Measurements from ENCODE around the gene ZNF575.

- TF ChIP-seq PRDM1 (tag by site-specific recombination; IDR thresholded peaks at IDR 0.05) (no peak), ZNF747 (tag by site-specific recombination; IDR thresholded peaks at IDR 0.05) (no peak), GFI1B (tag by site-specific recombination; IDR thresholded peaks at IDR 0.05) (no peak), ZNF561 (tag by site-specific recombination; IDR thresholded peaks at IDR 0.05; ENCODE audit: borderline replicate concordance) (no peak), INSM2 (tag by site-specific recombination; IDR thresholded peaks at IDR 0.05) (no peak), ZNF366 (tag by site-specific recombination; conservative IDR thresholded peaks at IDR 0.05) (peak; percentile 39; the same call in 1 of the 2 replicates), ZNF350 (tag by site-specific recombination; IDR thresholded peaks at IDR 0.05) (no peak), ZNF501 (tag by site-specific recombination; IDR thresholded peaks at IDR 0.05) (no peak), ZSCAN18 (tag by site-specific recombination; IDR thresholded peaks at IDR 0.05) (no peak), ZNF211 (tag by site-specific recombination; IDR thresholded peaks at IDR 0.05; ENCODE audit: low read depth) (no peak)
- TF ChIP-seq, protein P1, sequence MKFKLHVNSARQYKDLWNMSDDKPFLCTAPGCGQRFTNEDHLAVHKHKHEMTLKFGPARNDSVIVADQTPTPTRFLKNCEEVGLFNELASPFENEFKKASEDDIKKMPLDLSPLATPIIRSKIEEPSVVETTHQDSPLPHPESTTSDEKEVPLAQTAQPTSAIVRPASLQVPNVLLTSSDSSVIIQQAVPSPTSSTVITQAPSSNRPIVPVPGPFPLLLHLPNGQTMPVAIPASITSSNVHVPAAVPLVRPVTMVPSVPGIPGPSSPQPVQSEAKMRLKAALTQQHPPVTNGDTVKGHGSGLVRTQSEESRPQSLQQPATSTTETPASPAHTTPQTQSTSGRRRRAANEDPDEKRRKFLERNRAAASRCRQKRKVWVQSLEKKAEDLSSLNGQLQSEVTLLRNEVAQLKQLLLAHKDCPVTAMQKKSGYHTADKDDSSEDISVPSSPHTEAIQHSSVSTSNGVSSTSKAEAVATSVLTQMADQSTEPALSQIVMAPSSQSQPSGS (tag by site-specific recombination; IDR thresholded peaks at IDR 0.05; ENCODE audit: low read depth) = no peak
- TF ChIP-seq, protein P2, sequence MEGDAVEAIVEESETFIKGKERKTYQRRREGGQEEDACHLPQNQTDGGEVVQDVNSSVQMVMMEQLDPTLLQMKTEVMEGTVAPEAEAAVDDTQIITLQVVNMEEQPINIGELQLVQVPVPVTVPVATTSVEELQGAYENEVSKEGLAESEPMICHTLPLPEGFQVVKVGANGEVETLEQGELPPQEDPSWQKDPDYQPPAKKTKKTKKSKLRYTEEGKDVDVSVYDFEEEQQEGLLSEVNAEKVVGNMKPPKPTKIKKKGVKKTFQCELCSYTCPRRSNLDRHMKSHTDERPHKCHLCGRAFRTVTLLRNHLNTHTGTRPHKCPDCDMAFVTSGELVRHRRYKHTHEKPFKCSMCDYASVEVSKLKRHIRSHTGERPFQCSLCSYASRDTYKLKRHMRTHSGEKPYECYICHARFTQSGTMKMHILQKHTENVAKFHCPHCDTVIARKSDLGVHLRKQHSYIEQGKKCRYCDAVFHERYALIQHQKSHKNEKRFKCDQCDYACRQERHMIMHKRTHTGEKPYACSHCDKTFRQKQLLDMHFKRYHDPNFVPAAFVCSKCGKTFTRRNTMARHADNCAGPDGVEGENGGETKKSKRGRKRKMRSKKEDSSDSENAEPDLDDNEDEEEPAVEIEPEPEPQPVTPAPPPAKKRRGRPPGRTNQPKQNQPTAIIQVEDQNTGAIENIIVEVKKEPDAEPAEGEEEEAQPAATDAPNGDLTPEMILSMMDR (tag by site-specific recombination; IDR thresholded peaks at IDR 0.05) = no peak
- TF ChIP-seq, protein P3, sequence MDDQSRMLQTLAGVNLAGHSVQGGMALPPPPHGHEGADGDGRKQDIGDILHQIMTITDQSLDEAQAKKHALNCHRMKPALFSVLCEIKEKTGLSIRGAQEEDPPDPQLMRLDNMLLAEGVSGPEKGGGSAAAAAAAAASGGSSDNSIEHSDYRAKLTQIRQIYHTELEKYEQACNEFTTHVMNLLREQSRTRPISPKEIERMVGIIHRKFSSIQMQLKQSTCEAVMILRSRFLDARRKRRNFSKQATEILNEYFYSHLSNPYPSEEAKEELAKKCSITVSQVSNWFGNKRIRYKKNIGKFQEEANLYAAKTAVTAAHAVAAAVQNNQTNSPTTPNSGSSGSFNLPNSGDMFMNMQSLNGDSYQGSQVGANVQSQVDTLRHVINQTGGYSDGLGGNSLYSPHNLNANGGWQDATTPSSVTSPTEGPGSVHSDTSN (CRISPR knock-in tag; IDR thresholded peaks at IDR 0.05) = no peak
These were observed 42.9 kb upstream of the ZNF575 start for GRCh38 chr19:43489979-43490599.

Measured in HEK293 (cell line).